H9 (cell line): ENCODE data around the gene CTSL. TPM values are rescaled to one million over a fixed set of nuclear protein-coding genes. Genes with fewer than 3 reads are reported as not detected.

Experiments used
- DNase-seq: peaks from one replicate; pipeline ENCODE4 v3.0.0-alpha.2; 2017
- H2AFZ ChIP-seq: one replicate; pipeline ENCODE4 v1.6.1; 2013; ENCODE audit warnings: mild to moderate bottlenecking, low read length, control low read depth, moderate library complexity
- H2AK5ac ChIP-seq: 2 replicates; pipeline ENCODE4 v1.6.1; 2013; ENCODE audit warnings: low read length, control low read depth, mixed read lengths; ENCODE audit not compliant: insufficient read length
- H2BK120ac ChIP-seq: one replicate; pipeline ENCODE4 v1.6.1; 2013; ENCODE audit warnings: low read depth, mild to moderate bottlenecking, low read length, control low read depth, inconsistent platforms; ENCODE audit not compliant: poor library complexity, severe bottlenecking
- H2BK12ac ChIP-seq: 2 replicates; pipeline ENCODE4 v1.6.1; 2013; ENCODE audit warnings: low read length, control low read depth, mixed read lengths, low read depth; ENCODE audit not compliant: insufficient read length
- H2BK15ac ChIP-seq: 2 replicates; pipeline ENCODE4 v1.6.1; 2013; ENCODE audit warnings: low read depth, low read length, control low read depth
- H2BK20ac ChIP-seq: one replicate; pipeline ENCODE4 v1.6.1; 2013; ENCODE audit warnings: low read depth, mild to moderate bottlenecking, low read length, control low read depth, inconsistent platforms; ENCODE audit not compliant: poor library complexity, severe bottlenecking
- H2BK5ac ChIP-seq: 2 replicates; pipeline ENCODE4 v1.6.1; 2013; ENCODE audit warnings: low read length, control low read depth, mixed read lengths; ENCODE audit not compliant: insufficient read length
- H3K14ac ChIP-seq: 2 replicates; pipeline ENCODE4 v1.6.1; 2013; ENCODE audit warnings: low read length, control low read depth; ENCODE audit not compliant: insufficient read depth
- H3K18ac ChIP-seq: 2 replicates; pipeline ENCODE4 v1.6.1; 2013; ENCODE audit warnings: low read depth, mild to moderate bottlenecking, mixed read lengths, low read length, control low read depth; ENCODE audit not compliant: insufficient read length
- H3K23ac ChIP-seq: 2 replicates; pipeline ENCODE4 v1.6.1; 2013; ENCODE audit warnings: low read length, control low read depth, mixed read lengths, low read depth; ENCODE audit not compliant: insufficient read length
- H3K23me2 ChIP-seq: 2 replicates; pipeline ENCODE4 v1.6.1; 2013; ENCODE audit warnings: low read depth, mild to moderate bottlenecking, mixed read lengths, low read length, control low read depth; ENCODE audit not compliant: insufficient read length, poor library complexity, severe bottlenecking
- H3K27ac ChIP-seq: 2 replicates; pipeline ENCODE4 v1.5.1; 2013; ENCODE audit warnings: low read length, control low read depth, mixed read lengths, low read depth; ENCODE audit not compliant: insufficient read length
- H3K27me3 ChIP-seq: 2 replicates; pipeline ENCODE4 v1.6.1; 2013; ENCODE audit warnings: low read length, control low read depth, inconsistent platforms; ENCODE audit not compliant: insufficient read depth
- H3K4ac ChIP-seq: 2 replicates; pipeline ENCODE4 v1.6.1; 2013; ENCODE audit warnings: low read depth, mild to moderate bottlenecking, control low read depth, inconsistent platforms, low read length, moderate library complexity
- H3K4me1 ChIP-seq: 2 replicates; pipeline ENCODE4 v1.6.1; 2013; ENCODE audit warnings: low read length, control low read depth, inconsistent platforms; ENCODE audit not compliant: insufficient read depth
- H3K4me2 ChIP-seq: 2 replicates; pipeline ENCODE4 v1.6.1; 2013; ENCODE audit warnings: low read length, control low read depth, mixed read lengths; ENCODE audit not compliant: insufficient read length, insufficient read depth
- H3K56ac ChIP-seq: 2 replicates; pipeline ENCODE4 v1.6.1; 2013; ENCODE audit warnings: low read depth, mild to moderate bottlenecking, mixed read lengths, low read length, control low read depth; ENCODE audit not compliant: insufficient read length
- H3K79me1 ChIP-seq: 2 replicates; pipeline ENCODE4 v1.6.1; 2013; ENCODE audit warnings: low read depth, mild to moderate bottlenecking, moderate library complexity, low read length, control low read depth, inconsistent platforms; ENCODE audit not compliant: insufficient read depth, poor library complexity, severe bottlenecking
- H3K79me2 ChIP-seq: 2 replicates; pipeline ENCODE4 v1.6.1; 2013; ENCODE audit warnings: low read length, control low read depth, inconsistent platforms; ENCODE audit not compliant: insufficient read depth
- H3K9ac ChIP-seq: 2 replicates; pipeline ENCODE4 v1.6.1; 2013; ENCODE audit warnings: low read length, control low read depth, mixed read lengths; ENCODE audit not compliant: insufficient read length; ENCODE audit errors: extremely low read depth
- H3K9me3 ChIP-seq: one replicate; pipeline ENCODE4 v1.6.1; 2013; ENCODE audit warnings: low read depth, low read length, inconsistent platforms; ENCODE audit not compliant: control insufficient read depth
- H3T11ph ChIP-seq: one replicate; pipeline ENCODE4 v1.6.1; 2013; ENCODE audit warnings: mild to moderate bottlenecking, low read length, control low read depth, inconsistent platforms
- H4K20me1 ChIP-seq: one replicate; pipeline ENCODE4 v1.6.1; 2013; ENCODE audit not compliant: control insufficient read depth, insufficient read length, insufficient read depth
- H4K5ac ChIP-seq: 2 replicates; pipeline ENCODE4 v1.6.1; 2013; ENCODE audit warnings: low read depth, mild to moderate bottlenecking, mixed read lengths, low read length, control low read depth; ENCODE audit not compliant: insufficient read length
- H4K8ac ChIP-seq: replicated peaks from 2 replicates; pipeline ENCODE4 v1.6.1; 2013; ENCODE audit warnings: low read length, control low read depth, mixed read lengths, low read depth; ENCODE audit not compliant: insufficient read length
- H4K91ac ChIP-seq: 2 replicates; pipeline ENCODE4 v1.6.1; 2013; ENCODE audit warnings: low read depth, mild to moderate bottlenecking, moderate library complexity, mixed read lengths, low read length, control low read depth; ENCODE audit not compliant: insufficient read length
- H3K27ac Mint-ChIP-seq, 3 experiments: 2 replicates in 2 of 3; 3 replicates in 1 of 3; pipeline ENCODE4 v1.8.0; 2020 to 2021; ENCODE audit warnings: mixed read lengths in 3 of 3, mild to moderate bottlenecking in 1 of 3, moderate library complexity in 1 of 3
- H3K27me3 Mint-ChIP-seq: 2 replicates; pipeline ENCODE4 v1.8.0; 2021; ENCODE audit warnings: low read depth, mild to moderate bottlenecking, moderate library complexity, mixed read lengths
- H3K36me3 Mint-ChIP-seq, 3 experiments: 2 replicates in 2 of 3; 3 replicates in 1 of 3; pipeline ENCODE4 v1.8.0; 2020 to 2021; ENCODE audit warnings: low read depth in 3 of 3, mixed read lengths in 3 of 3; ENCODE audit not compliant: insufficient read depth in 1 of 3
- H3K4me1 Mint-ChIP-seq, 2 experiments: 2 replicates each; pipeline ENCODE4 v1.8.0; 2020; ENCODE audit warnings: mixed read lengths in 2 of 2
- H3K4me3 Mint-ChIP-seq, 2 experiments: 2 replicates in 1 of 2; 3 replicates in 1 of 2; pipeline ENCODE4 v1.8.0; 2020 to 2021; ENCODE audit warnings: mild to moderate bottlenecking in 2 of 2, mixed read lengths in 2 of 2, moderate library complexity in 1 of 2
- H3K9me3 Mint-ChIP-seq, 2 experiments: 2 replicates in 1 of 2; 3 replicates in 1 of 2; pipeline ENCODE4 v1.8.0; 2020; ENCODE audit warnings: mild to moderate bottlenecking in 2 of 2, mixed read lengths in 2 of 2, moderate library complexity in 1 of 2
- WGBS: extraction: QIAGEN DNeasy Blood & Tissue Kit; methylation state at CpG from one replicate; pipeline ENCODE4 v1.1.7; 2013; ENCODE audit warnings: missing lambda C conversion rate, low lambda C conversion rate, mixed read lengths; ENCODE audit not compliant: insufficient read length; ENCODE audit errors: extremely low coverage; 5-methylcytosine and 5-hydroxymethylcytosine counted together
- total RNA-seq: library from RNA; stranded (reverse); gene quantifications from 2 replicates; pipeline ENCODE4 v1.2.1, GENCODE V29; 2021
- TF ChIP-seq, protein P1 (sequence below): fragments of 200-600 bp; sonication (generic); conservative IDR thresholded peaks from 3 replicates; pipeline ENCODE4 v1.8.0; 2021; ENCODE audit warnings: antibody characterized with exemption, mild to moderate bottlenecking

CTSL gene
- total RNA-seq, 1 experiment from 2014 or later: 28.9 TPM

DNA sequence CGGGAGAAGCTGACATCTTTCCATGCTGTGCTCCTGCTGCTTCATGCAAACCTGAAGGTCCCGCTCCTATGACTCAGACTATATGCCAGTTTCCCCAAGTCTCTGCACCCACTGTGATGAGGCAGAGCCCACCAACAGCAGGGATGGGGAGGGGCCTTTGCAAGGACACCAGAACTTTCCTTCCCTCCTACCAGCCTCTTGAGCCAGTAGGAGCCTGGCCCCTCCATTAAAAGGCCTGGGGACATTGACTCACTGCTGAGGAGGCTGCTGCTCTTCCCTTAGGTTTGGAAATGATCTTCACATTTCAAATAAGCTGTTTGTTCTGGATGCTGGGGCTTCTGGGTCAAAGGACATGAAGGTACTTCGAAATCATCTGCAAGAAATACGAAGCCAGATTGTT lies 26.1 kb upstream of the CTSL start:
- Histone ChIP-seq H3K27me3 (no peaks in the 10 kb centered on the region), H3K27ac (no peak overlapping the region), H3K18ac (no peak overlapping the region), H3K23ac (no peak overlapping the region), H2BK12ac (no peak overlapping the region), H2BK120ac (no peak overlapping the region), H2BK15ac (no peak overlapping the region), H3K14ac (no peak overlapping the region), H3K4me1 (no peaks in the 10 kb centered on the region), H4K20me1 (no peaks in the 10 kb centered on the region), H3T11ph (no peak overlapping the region), H3K79me1 (no peaks in the 10 kb centered on the region), H3K4me2 (no peak overlapping the region), H3K56ac (no peak overlapping the region), H3K4ac (no peak overlapping the region), H4K91ac (no peak overlapping the region), H3K23me2 (no peaks in the 10 kb centered on the region), H2BK5ac (no peak overlapping the region), H2AFZ (no peak overlapping the region), H2BK20ac (no peak overlapping the region), H2AK5ac (no peak overlapping the region), H3K9me3 (no peaks in the 10 kb centered on the region), H4K8ac (no peak overlapping the region), H3K79me2 (no peaks in the 10 kb centered on the region), H3K9ac (no peak overlapping the region), H4K5ac (no peak overlapping the region)
- no CpG with 5 or more reads among the region's 4 CpGs for WGBS
- no peak for DNase-seq
- Mint-ChIP-seq H3K9me3 (no peaks in the 10 kb centered on the region), H3K4me3 (no peak overlapping the region), H3K36me3 (peaks cover 52 to 76% (median 68%) of the 10 kb centered on the region in 3 experiments), H3K27ac (peak overlapping the region in 1 of 3 experiments; percentile 8; a peak in 2 of 7 replicates), H3K27me3 (no peaks in the 10 kb centered on the region), H3K4me1 (peaks cover 4 to 5% of the 10 kb centered on the region in 2 experiments)
- TF ChIP-seq, protein P1, sequence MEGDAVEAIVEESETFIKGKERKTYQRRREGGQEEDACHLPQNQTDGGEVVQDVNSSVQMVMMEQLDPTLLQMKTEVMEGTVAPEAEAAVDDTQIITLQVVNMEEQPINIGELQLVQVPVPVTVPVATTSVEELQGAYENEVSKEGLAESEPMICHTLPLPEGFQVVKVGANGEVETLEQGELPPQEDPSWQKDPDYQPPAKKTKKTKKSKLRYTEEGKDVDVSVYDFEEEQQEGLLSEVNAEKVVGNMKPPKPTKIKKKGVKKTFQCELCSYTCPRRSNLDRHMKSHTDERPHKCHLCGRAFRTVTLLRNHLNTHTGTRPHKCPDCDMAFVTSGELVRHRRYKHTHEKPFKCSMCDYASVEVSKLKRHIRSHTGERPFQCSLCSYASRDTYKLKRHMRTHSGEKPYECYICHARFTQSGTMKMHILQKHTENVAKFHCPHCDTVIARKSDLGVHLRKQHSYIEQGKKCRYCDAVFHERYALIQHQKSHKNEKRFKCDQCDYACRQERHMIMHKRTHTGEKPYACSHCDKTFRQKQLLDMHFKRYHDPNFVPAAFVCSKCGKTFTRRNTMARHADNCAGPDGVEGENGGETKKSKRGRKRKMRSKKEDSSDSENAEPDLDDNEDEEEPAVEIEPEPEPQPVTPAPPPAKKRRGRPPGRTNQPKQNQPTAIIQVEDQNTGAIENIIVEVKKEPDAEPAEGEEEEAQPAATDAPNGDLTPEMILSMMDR: no peak
